A549 treated with AZD2906 at 1 μM for 4 hours (cell line): ENCODE measurements around the gene PTGES2. TPM values are rescaled to one million over a fixed set of nuclear protein-coding genes. Genes with fewer than 3 reads are reported as not detected.

ENCODE experiments used
- total RNA-seq: library from RNA; stranded (reverse); fragments of 200-300 nt; extraction: Qiagen RNA extraction; gene quantifications from 5 replicates; pipeline ENCODE4 v1.2.3, GENCODE V29; 2022

PTGES2 gene
- total RNA-seq = 78.5 to 99.8 TPM (median 99.1 TPM) in 5 replicates

GRCh38 chr9:128127568-128127989, at the start of gene PTGES2:
TSS of gene PTGES2 (minus strand) at chr9:128127729. CDS start at chr9:128127717, 12 bp downstream.

DNA sequence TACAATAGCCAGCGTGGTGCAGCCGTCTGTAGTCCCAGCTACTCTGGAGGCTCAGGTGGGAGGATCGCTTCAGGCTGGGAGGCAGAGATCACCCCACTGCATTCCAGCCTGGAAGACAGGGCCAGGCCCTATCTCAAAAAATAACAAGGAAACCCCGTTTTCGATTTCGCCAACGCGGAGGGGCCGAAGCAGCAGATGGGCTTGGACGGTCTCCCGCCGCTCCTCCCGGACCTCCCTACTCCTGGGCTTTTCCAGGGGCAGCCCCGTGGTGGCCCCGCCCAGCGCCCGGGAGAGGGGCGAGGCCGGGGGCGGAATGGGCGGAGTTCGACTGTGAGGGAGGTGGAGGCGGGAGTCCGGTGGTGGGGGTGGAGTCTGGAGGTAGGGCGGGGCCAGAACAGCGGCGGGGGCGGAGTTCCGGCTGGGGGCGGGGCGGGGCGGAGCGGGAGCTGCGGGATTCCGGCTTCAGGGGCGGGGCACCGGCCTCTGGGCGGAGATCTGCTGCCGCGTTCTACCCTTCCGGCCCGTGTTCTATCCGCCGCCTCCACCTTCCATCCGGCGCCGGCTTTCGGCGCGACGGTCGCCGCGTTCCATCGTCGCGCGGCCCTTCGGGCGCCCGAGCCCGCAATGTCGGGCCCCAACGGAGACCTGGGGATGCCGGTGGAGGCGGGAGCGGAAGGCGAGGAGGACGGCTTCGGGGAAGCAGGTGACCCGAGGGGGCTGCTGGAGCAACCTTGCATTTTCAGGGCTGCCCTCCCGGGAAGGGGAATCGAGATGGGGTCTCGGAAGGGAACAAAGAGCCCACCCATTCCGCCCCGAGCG, 32.5 kb upstream of the PTGES2 start, which contains the start of gene BBLN:
Gene BBLN (plus strand): TSS at position 482 of the 819 bp plus-strand sequence. CDS start 143 bp downstream, at position 625.

GRCh38 chr9:128149001-128149701, 21.6 kb upstream of the PTGES2 start, which contains the start of gene LCN2:
TSS of gene LCN2 (plus strand) at chr9:128149453. CDS start at chr9:128149526, 73 bp downstream.

Other genes with a start within 250 kb of the PTGES2 start
- 18.7 to 22.7 TPM (median 22.1 TPM) in 5 replicates for gene ST6GALNAC6, start 228.1 kb downstream of the PTGES2 start, total RNA-seq
- 14.2 to 16.2 TPM (median 15.7 TPM) in 5 replicates for gene ST6GALNAC4, start 210.7 kb downstream of the PTGES2 start, total RNA-seq
- gene PIP5KL1, start 197.0 kb downstream of the PTGES2 start, total RNA-seq = 1.1 to 2.4 TPM (median 1.8 TPM) in 5 replicates
- 32.7 to 43.3 TPM (median 42.9 TPM) in 5 replicates for gene DPM2, start 189.9 kb downstream of the PTGES2 start, total RNA-seq
- 36.3 to 51.9 TPM (median 38.3 TPM) in 5 replicates for gene EEIG1, start 146.7 kb downstream of the PTGES2 start, total RNA-seq
- gene NAIF1, start 60.4 kb downstream of the PTGES2 start, total RNA-seq = 4.8 to 8.0 TPM (median 7.0 TPM) in 5 replicates
- gene SLC25A25, start 59.5 kb downstream of the PTGES2 start, total RNA-seq = 7.6 to 8.9 TPM (median 8.7 TPM) in 5 replicates
- 3.3 to 6.9 TPM (median 3.6 TPM) in 5 replicates for gene LCN2, start 21.7 kb upstream of the PTGES2 start, total RNA-seq
- 39.5 to 74.4 TPM (median 67.3 TPM) in 5 replicates for gene BBLN, start 32.5 kb upstream of the PTGES2 start, total RNA-seq
- 64.7 to 91.5 TPM (median 81.8 TPM) in 5 replicates for gene CIZ1, start 63.8 kb upstream of the PTGES2 start, total RNA-seq
- 78.9 to 89.5 TPM (median 83.5 TPM) in 5 replicates for gene DNM1, start 75.7 kb upstream of the PTGES2 start, total RNA-seq
- 43.1 to 47.7 TPM (median 46.4 TPM) in 5 replicates for gene GOLGA2, start 148.3 kb upstream of the PTGES2 start, total RNA-seq
- 36.5 to 45.8 TPM (median 43.0 TPM) in 5 replicates for gene SWI5, start 148.5 kb upstream of the PTGES2 start, total RNA-seq
- 40.9 to 49.1 TPM (median 46.8 TPM) in 5 replicates for gene TRUB2, start 194.7 kb upstream of the PTGES2 start, total RNA-seq
- 52.2 to 61.8 TPM (median 58.9 TPM) in 5 replicates for gene COQ4, start 195.1 kb upstream of the PTGES2 start, total RNA-seq
- 37.3 to 49.5 TPM (median 45.2 TPM) in 5 replicates for gene SLC27A4, start 212.8 kb upstream of the PTGES2 start, total RNA-seq
- gene URM1, start 243.6 kb upstream of the PTGES2 start, total RNA-seq = 68.1 to 87.1 TPM (median 84.3 TPM) in 5 replicates